GM19395 (cell line): ENCODE data around the gene CISH.

Source experiments
- ATAC-seq: cut with Tn5 transposase; IDR thresholded peaks from one replicate; pipeline ENCODE4 v1.9.1; 2021; ENCODE audit warnings: mild to moderate bottlenecking, moderate library complexity; ENCODE audit not compliant: unreplicated experiment

CISH gene

GRCh38 chr3:50611464-50612233 lies at the start of gene CISH:
TSS of gene CISH (minus strand) at chr3:50611774. CDS start at chr3:50611650, 124 bp downstream.
- peak; percentile 75 for ATAC-seq

- ATAC-seq = no peak
Observed at GRCh38 chr3:50660386-50660785, 48.8 kb upstream of the CISH start.

GRCh38 chr3:50658831-50659230 lies 47.3 kb upstream of the CISH start:
- no peak for ATAC-seq

- ATAC-seq = no peak
Observed at GRCh38 chr3:50658416-50658815, 46.8 kb upstream of the CISH start.

- ATAC-seq = no peak
Observed at GRCh38 chr3:50657816-50658215, 46.2 kb upstream of the CISH start.

GRCh38 chr3:50657407-50657806 lies 45.8 kb upstream of the CISH start:
- no peak for ATAC-seq

GRCh38 chr3:50656417-50657195 lies 45.0 kb upstream of the CISH start:
- ATAC-seq = no peak

GRCh38 chr3:50655009-50655830 lies 43.6 kb upstream of the CISH start:
- no peak for ATAC-seq

GRCh38 chr3:50653937-50654595 lies 42.5 kb upstream of the CISH start:
- no peak for ATAC-seq

GRCh38 chr3:50652709-50653108 lies 41.1 kb upstream of the CISH start:
- ATAC-seq = no peak

GRCh38 chr3:50651920-50652529 lies 40.5 kb upstream of the CISH start:
- ATAC-seq = no peak

- ATAC-seq = no peak
Observed at GRCh38 chr3:50651445-50651844, 39.9 kb upstream of the CISH start.

GRCh38 chr3:50650018-50650417 lies 38.4 kb upstream of the CISH start:
- no peak for ATAC-seq

- ATAC-seq = no peak
Observed at GRCh38 chr3:50649451-50649931, 37.9 kb upstream of the CISH start.

- no peak for ATAC-seq
Observed at GRCh38 chr3:50648944-50649343, 37.4 kb upstream of the CISH start.

- no peak for ATAC-seq
Observed at GRCh38 chr3:50648313-50648712, 36.7 kb upstream of the CISH start.

- ATAC-seq = no peak
Observed at GRCh38 chr3:50645378-50645777, 33.8 kb upstream of the CISH start.

GRCh38 chr3:50644561-50644960 lies 33.0 kb upstream of the CISH start:
- no peak for ATAC-seq

GRCh38 chr3:50642382-50642781 lies 30.8 kb upstream of the CISH start:
- no peak for ATAC-seq

GRCh38 chr3:50639055-50639494 lies 27.5 kb upstream of the CISH start:
- no peak for ATAC-seq
